Gastroesophageal sphincter (tissue), 3 donors: ENCODE results near the gene PPP1R13B.

Experiments used
- POLR2A ChIP-seq, 2 donors: fragments of 450-650 bp; IDR thresholded peaks; one replicate each; pipeline ENCODE4 v1.6.1; 2017; ENCODE audit warnings: antibody characterized with exemption in 2 of 2, mild to moderate bottlenecking in 2 of 2, moderate library complexity in 1 of 2
- POLR2AphosphoS5 ChIP-seq: sonication (generic); formaldehyde crosslinking; IDR thresholded peaks from one replicate; pipeline ENCODE4 v1.6.1; 2017; ENCODE audit warnings: antibody characterized with exemption
- TF ChIP-seq, protein P1 (sequence below), 4 experiments: fragments of 200-600 bp in 2 of 4; fragments of 450-650 bp in 2 of 4; sonication (generic) in 1 of 4; IDR thresholded peaks; one replicate each; pipeline ENCODE4 v1.5.1; 2017 to 2019; ENCODE audit warnings: antibody characterized with exemption in 4 of 4, mild to moderate bottlenecking in 2 of 4, moderate library complexity in 2 of 4

DNA sequence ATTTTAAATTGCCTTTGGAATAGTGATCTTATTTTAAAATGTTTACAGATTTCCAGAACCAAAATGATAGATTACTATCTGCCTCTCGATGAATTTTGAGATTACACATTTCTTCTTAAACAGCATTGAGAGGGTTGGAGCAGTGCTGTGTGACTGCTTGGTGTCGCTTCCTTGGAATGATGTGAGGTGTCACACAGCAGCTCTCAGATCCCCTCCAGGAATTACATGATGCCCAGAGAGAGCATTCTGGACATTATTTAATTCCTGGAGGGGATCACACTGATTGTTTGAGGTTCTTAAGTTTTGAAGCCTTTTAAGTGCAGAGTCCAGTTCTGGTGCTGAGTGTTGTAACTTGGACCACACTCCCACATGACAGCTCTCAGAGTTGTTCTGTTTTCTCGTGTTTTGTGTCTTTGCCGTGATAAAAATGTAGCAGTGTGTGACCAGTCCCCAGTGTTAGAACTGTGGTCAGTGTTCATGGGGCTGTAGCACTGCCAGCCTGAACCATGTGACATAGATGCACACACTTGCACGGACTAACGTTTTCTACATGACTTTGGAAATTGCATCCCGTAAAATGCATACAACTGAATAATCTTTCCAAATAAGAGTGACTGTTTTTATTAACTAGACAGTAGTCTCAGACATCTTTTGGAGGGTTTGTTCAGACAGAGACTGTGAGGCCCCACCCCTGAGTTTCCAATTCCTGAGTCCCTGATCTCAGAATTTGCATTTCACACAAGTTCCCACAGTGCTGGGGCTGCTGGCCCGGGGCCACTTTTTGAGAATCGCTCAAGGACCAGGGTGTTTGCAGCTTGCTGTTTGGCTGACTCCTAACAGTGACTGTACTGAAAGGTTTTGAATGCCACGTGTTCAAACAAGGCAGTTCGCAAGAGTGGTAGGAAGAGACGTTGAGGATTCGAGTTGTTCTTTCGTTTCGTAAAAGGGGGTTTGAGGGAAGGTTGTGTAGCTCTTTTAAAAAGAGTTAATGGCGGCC lies 158.2 kb downstream of the PPP1R13B start:
- TF ChIP-seq, protein P1, sequence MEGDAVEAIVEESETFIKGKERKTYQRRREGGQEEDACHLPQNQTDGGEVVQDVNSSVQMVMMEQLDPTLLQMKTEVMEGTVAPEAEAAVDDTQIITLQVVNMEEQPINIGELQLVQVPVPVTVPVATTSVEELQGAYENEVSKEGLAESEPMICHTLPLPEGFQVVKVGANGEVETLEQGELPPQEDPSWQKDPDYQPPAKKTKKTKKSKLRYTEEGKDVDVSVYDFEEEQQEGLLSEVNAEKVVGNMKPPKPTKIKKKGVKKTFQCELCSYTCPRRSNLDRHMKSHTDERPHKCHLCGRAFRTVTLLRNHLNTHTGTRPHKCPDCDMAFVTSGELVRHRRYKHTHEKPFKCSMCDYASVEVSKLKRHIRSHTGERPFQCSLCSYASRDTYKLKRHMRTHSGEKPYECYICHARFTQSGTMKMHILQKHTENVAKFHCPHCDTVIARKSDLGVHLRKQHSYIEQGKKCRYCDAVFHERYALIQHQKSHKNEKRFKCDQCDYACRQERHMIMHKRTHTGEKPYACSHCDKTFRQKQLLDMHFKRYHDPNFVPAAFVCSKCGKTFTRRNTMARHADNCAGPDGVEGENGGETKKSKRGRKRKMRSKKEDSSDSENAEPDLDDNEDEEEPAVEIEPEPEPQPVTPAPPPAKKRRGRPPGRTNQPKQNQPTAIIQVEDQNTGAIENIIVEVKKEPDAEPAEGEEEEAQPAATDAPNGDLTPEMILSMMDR (IDR thresholded peaks at IDR 0.05) = no peak
- no peak for TF ChIP-seq POLR2A (IDR thresholded peaks at IDR 0.05)
- no peak for TF ChIP-seq POLR2AphosphoS5
